ENCODE results near the gene SRSF1.

DNA sequence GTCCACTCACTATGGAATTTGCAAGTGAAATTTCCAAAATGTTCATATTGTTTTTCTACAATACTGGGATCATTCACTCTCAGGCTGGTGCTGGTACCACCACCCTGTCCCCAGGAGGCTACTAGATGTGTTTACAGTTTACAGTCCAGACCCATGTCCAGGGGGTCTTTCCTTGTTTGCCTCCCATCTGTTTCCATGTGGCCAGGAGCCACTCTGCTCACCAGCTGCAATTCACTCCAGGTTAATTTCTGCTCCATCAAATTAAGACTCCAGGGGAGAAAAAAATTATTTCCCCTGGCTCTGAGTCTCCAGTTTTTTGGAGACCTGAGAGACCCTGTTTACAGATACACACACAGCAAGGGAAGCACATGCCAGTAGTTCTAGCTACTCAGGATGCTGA lies 12.5 kb upstream of the SRSF1 start:
- TF ChIP-seq, protein P1, sequence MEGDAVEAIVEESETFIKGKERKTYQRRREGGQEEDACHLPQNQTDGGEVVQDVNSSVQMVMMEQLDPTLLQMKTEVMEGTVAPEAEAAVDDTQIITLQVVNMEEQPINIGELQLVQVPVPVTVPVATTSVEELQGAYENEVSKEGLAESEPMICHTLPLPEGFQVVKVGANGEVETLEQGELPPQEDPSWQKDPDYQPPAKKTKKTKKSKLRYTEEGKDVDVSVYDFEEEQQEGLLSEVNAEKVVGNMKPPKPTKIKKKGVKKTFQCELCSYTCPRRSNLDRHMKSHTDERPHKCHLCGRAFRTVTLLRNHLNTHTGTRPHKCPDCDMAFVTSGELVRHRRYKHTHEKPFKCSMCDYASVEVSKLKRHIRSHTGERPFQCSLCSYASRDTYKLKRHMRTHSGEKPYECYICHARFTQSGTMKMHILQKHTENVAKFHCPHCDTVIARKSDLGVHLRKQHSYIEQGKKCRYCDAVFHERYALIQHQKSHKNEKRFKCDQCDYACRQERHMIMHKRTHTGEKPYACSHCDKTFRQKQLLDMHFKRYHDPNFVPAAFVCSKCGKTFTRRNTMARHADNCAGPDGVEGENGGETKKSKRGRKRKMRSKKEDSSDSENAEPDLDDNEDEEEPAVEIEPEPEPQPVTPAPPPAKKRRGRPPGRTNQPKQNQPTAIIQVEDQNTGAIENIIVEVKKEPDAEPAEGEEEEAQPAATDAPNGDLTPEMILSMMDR (IDR thresholded peaks at IDR 0.05) = no peak
- TF ChIP-seq POLR2A (IDR thresholded peaks at IDR 0.05) = no peak
